ENCODE results near the gene TIGD3.

Gene TIGD3

GRCh38 chr11:65390099-65390941 is 35.8 kb downstream of the TIGD3 start:
- peak; percentile 54 for DNase-seq (ENCODE audit: low read depth)

- DNase-seq (ENCODE audit: low read depth), result peak; percentile 78
Measured at GRCh38 chr11:65390996-65391395, 36.4 kb downstream of the TIGD3 start.

DNA sequence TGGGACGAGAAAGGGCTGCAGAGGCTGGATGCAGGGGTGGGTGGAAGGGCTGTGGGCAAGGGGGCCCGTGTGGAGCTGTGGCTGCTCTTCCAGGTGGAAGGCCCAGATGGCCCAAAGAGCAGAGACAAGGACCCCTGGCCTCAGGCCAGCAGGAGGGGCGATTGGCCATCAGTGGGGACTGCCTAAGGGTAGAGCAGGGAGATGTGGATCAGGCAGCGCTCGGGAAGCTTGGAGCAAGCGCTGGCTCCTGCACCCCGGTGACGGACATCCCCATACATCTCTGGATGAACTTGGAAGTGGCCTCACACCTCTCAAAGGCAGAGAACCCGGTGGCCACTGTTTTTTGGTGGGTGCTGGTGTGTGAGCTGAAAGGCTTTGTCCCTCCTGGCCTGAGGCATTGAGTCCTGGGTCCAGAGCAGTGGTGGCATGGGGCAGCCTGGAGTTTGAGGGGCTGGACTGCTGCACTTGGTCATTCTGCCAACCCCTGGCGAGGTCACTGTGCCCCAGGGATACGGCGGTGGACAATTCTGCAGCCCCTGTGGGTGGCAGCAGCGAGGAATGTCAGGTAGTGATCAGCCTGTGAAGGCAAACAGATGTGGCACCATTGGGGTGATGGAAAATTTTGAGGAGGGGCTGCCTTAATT is 37.8 kb downstream of the TIGD3 start:
- DNase-seq (ENCODE audit: low read depth), result no peak

DNA sequence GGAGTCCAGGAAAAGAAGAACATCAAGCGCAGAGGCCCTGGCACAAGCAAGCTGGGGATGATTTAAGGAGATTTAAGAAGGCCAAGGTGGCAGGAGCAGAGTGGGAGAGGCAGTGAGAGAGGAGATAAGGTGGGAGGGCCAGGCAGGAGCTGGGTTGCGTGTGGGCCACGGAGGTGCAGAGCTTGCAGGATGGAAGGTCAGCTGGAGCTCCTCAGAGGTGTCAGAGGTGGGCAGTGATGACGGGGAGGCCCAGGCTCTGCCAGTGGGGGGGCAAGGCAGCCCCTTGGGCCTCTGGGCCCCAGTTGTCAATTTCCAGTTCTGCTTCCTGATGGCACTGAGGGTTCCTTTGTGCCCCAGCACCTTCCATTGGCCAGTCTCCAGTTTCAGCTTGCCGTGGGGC is 38.3 kb downstream of the TIGD3 start:
- DNase-seq (ENCODE audit: low read depth), result no peak

GRCh38 chr11:65393513-65394079 is 39.0 kb downstream of the TIGD3 start:
- DNase-seq (ENCODE audit: low read depth), result no peak

- DNase-seq (ENCODE audit: low read depth), result no peak
Measured at GRCh38 chr11:65394125-65394536, 39.6 kb downstream of the TIGD3 start.

- DNase-seq (ENCODE audit: low read depth), result no peak
Measured at GRCh38 chr11:65395961-65396530, 41.5 kb downstream of the TIGD3 start.

GRCh38 chr11:65396769-65397745 is 42.5 kb downstream of the TIGD3 start:
- no peak for DNase-seq (ENCODE audit: low read depth)

DNA sequence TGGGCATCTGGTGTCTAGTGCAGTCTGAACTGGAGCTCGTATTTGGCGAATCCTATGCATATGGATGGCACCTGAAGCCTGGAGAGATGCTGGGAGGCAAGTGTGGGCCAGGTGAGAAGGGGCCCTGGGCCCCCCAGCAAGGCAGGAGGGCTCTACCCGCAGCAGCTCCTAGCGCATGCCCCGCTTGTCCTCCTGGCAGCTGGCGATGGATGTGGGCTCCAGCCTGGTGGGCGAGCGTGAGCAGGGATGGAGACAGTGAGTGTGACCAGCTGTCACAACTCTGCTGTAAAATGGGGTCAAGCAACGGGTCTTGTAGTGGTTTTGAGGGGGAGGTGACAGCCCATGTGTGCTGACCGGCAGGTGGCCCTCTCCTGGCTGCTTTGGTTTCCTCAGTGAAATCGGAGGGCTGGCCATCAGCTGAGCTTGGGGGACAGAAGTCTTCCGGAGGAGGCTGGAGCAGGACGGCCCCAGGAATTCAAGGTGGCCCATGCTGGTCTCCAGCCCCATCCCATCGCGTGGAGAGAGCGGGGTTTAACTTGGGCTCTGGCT is 43.9 kb downstream of the TIGD3 start:
- DNase-seq (ENCODE audit: low read depth), result no peak

DNA sequence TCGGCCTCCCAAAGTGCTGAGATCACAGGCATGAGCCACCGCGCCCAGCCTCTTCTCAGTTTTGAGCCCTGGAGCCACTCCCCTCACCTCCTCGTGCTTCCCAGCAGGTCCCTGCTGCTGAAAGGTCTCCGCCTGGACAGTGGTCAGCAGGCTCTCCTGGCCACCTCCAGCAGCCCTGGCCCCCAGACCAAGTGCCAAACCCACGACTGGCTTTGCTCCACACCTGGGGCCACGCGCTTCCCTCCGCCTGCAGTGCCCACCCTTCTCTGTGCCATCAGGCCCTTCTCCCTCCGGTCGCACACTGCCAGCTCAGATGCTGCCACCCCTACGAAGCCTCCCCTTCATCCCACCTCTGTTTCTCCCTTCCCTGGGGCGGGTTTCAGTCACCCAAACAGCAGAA is 44.7 kb downstream of the TIGD3 start:
- no peak for DNase-seq (ENCODE audit: low read depth)

DNA sequence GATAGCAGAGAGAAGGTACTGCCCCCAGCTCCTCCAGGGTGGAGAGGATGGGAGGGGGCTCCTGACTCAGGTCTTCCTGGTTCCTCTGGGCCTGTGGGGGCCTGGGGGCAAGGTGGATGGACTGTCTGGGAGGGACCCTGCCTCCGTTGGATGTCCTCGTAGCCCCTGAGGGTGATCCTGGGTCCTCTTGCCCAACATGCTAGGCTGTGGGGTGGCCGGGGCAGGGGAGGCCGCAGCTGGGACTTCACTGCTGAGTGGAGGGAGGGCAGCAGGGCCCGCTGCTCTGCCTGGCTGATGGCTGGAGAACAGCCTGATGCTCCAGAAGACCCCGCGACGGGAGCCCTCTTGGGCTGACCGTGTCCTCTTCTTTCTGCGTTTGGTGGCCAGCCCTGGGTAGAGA is 45.3 kb downstream of the TIGD3 start:
- DNase-seq (ENCODE audit: low read depth), result no peak

DNA sequence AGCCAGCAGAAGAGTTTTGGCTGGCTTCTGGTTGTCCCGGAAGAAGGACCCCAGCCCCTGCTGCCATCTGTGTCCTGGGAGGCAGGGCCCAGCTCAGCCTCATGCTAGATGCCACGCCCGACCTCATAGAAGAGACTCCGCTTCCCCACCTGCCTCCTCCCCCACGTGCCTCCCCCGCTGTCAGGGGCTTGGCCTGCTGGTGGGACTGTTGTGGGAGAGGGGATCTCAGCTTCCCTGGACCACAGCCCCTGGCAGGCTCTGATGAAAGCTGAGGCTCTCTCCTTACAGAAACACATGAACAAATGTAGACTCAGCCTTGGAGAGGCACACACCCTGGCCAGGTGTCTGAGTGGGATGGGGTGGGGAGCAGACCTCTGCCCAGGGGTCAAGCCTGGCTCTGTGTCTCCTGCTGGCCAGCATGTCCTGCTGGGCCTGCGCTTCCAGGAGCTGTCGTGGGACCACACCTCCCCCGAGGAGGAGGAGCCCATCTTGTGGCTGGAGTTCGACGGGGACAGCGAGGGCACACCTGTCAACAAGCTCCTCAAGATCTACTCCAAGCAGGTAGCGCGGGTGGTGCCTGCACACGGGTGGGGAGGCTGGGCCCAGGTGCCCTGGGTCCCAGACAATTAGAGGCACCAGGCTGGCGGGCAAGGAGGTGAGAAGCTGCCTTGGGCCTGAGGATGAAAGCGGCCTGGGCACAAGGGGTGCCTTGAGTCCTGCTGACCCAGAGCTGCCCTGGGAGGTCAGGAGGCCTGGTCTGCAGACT is 45.9 kb downstream of the TIGD3 start:
- DNase-seq (ENCODE audit: low read depth), result no peak

GRCh38 chr11:65401073-65401802 is 46.7 kb downstream of the TIGD3 start:
- DNase-seq (ENCODE audit: low read depth), result no peak

DNA sequence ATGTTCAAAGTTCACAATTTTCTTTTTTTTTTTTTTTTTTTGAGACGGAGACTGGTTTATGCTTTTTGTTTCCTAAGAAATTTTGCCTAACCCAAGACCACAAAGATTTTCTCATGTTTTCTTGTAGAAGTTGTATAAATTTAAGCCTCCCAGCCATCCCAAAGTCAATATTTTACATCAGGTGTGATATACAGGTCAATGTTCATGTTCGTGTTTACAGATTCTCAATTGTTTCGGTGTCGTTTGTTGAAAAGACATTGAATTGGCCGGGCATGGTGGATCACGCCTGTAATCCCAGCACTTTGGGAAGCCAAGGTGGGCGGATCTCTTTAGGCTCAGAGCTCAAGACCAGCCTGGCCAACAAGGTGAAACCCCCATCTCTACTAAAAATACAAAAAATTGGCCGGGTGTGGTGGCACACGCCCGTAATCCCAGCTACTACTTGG is 47.3 kb downstream of the TIGD3 start:
- no peak for DNase-seq (ENCODE audit: low read depth)

- DNase-seq (ENCODE audit: low read depth), result no peak
Measured at GRCh38 chr11:65402790-65403189, 48.2 kb downstream of the TIGD3 start.

DNA sequence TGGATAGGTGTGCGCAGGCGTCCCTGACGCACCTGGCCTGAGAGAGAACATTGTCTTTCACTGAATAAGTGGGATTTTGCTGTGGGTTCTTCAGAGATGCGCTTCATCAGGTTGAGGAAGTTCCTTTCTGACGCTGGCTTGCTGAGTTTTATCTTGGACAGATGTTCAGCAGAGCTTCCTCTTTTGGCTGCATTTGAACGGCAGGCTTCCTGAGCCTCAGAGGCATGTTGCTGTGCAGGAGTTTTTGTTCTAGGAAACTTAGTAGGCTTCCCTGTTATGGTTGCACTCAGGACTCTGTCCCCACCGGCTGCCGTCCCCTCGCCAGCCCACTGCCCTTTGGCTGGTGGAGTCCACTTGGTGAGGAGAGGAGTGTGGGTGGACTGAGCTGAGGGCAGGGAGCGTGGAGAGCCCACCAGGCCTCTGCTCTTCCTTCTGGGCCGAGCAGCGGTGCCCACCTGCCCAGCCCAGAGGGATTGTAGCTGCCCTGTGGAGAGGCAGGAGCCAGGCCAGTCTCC is 49.1 kb downstream of the TIGD3 start:
- DNase-seq (ENCODE audit: low read depth), result no peak

- DNase-seq (ENCODE audit: low read depth), result no peak
Measured at GRCh38 chr11:65404210-65404609, 49.7 kb downstream of the TIGD3 start.

DNA sequence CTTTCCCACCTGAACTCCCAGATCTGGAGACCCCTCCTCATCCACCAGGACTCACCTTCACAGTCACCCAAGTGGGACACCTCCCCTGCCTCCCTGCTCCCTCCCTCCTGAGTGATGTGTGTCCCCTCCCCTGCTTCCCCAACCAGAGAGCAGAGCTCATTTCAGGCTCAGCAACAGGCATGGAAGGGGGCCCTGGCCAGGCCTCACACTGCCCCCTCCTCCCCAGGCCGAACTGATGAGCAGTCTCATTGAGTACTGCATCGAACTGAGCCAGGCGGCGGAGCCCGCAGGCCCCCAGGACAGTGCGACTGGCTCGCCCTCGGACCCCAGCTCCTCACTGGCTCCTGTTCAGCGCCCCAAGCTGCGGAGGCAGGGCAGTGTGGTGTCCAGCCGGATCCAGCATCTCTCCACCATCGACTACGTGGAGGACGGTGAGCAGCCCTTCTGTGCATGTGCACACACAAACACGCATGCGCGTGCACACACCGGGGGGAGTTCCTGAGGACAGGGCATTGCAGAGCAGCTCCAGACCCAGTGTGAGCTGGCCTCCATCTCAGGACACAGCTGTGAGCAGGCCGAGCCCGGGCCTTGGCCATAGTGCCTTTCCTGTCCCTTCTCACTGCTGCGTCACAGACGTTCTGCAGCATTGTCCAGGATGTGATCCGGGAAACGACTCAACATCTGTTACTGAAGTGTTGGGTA is 50.2 kb downstream of the TIGD3 start:
- no peak for DNase-seq (ENCODE audit: low read depth)

Measured in EH (cell line).